Measurements from ENCODE around the gene VPS37C. TPM values are rescaled to one million over a fixed set of nuclear protein-coding genes. Genes with fewer than 3 reads are reported as not detected.
A peak's percentile ranks its signal among the peaks of the same experiment; 100 is the strongest.

The VPS37C gene
- total and polyA plus RNA-seq, 10 of the 15 experiments (the other 5 are each of a cell fraction or from before 2014, with no cell fraction given) = 0.39 to 16.5 (median 7.8) TPM

DNA sequence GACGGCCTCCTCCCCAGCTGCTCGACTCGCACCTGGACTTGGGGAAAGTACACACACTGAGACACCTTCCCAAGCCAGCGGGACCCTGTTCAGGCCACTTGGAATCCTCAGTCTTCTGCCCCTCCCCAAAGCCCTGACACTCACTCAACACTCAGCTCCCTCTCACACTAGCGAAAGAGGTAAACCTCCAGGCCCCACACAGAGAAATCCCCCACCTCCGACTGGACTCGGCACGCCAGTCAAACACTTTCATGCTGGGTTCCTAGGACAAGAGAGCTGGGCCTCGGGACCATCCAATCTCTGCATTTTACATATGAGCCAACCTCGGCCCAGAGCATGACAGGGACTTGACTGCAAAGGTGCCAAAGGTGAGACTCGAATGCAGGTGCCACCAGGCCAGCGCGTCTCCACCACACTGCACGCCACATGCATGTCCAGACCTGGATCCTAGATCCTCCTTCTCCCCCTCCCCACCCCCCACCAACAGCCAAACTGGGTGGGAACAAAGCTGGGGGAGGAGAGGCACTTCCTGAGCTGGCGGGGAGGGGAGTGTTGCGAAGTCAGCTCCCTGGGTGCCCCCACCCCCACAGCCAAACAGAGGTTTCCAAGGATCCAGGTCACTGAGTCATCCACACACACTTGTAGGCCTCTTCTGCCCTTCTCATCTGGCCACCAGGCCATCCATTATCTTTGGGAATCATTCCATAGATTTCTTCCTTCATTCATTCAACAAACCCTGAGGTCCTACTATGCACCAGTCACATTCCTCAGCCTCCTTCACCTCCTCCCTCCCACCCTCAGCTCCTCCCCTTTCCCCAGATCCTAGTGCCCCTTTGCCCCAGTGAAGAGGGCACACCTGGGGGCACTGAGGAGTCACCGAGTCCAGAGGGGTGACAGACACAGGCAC, 69.6 kb downstream of the VPS37C start:
- Histone ChIP-seq H3K4me3 (peak overlapping the region; percentile 64), H3K4me2 (ENCODE audit: control insufficient read depth, insufficient read depth) (peak overlapping the region; percentile 75), H3K36me3 (ENCODE audit: control insufficient read depth in 2 of 2, insufficient read depth in 2 of 2, low read length in 1 of 2) (no peaks in the 10 kb centered on the region; a peak in 1 of 4 replicates), H3K9me3 (replicated peaks; ENCODE audit: control insufficient read depth, insufficient read depth, low read length) (peaks cover 1% of the 10 kb centered on the region; the same call in 2 of the 3 replicates), H3K4me1 (ENCODE audit: control insufficient read depth, insufficient read depth, low read length) (peaks cover 34% of the 10 kb centered on the region), H3K9ac (ENCODE audit: control insufficient read depth, insufficient read depth, low read length) (peak overlapping the region; percentile 73), H3K79me2 (ENCODE audit: control insufficient read depth, insufficient read depth, low read length) (peaks cover 13% of the 10 kb centered on the region), H3K27me3 (replicated peaks in 1 of 2; ENCODE audit: control insufficient read depth in 2 of 2, insufficient read depth in 2 of 2, low read length in 1 of 2) (no peaks in the 10 kb centered on the region), H3K27ac (ENCODE audit: control insufficient read depth, insufficient read depth) (peak overlapping the region; percentile 69), H4K20me1 (ENCODE audit: control insufficient read depth, insufficient read depth) (no peaks in the 10 kb centered on the region), H2AFZ (ENCODE audit: control insufficient read depth, low read depth, low read length) (peak overlapping the region; percentile 15)
- ATAC-seq = peak; percentile 65
- intact Hi-C loops (cut with micrococcal nuclease; ENCODE audit: unreplicated experiment) = no loop called here
- RAD21 ChIA-PET (ENCODE audit: unreplicated experiment) = interaction anchor here (0.7 to 2.6 kb wide), 6 partner anchors 11 to 122 kb away, joined by 3 to 13 read pairs (median 4); no protein-coding TSS in a partner anchor
- CTCF ChIA-PET = interaction anchor here (0.9 to 1.6 kb wide), 4 partner anchors 21 to 95 kb away, joined by 3 to 5 read pairs (median 4); no protein-coding TSS in a partner anchor
- in situ Hi-C loops (cut with MboI) = no loop called here
- SMC1A ChIA-PET (ENCODE audit: uncharacterized antibody, unreplicated experiment) = interaction anchor here (1.0 to 5.1 kb wide), 6 partner anchors 18 to 121 kb away, joined by 3 to 25 read pairs (median 4); no protein-coding TSS in a partner anchor
- DNase-seq (ENCODE audit: low read depth, low spot score) = no peak
- FAIRE-seq = peak; percentile 57
- POLR2A ChIA-PET = interaction anchor here (0.6 to 1.3 kb wide), 9 partner anchors 10 to 706 kb away, joined by 3 to 4 read pairs (median 4); partner anchors contain the start of gene ZP1
- TSS peak; percentile 74 for BruUV-seq (replicated peaks)
- WGBS (ENCODE audit: insufficient coverage, insufficient replicate concordance, low lambda C conversion rate, missing lambda C conversion rate) = 52% methylated on average over 17 of the region's 17 CpGs
- TF ChIP-seq RFX5 (IDR thresholded peaks at IDR 0.05; ENCODE audit: low read depth, low read length) (no peak), WRNIP1 (IDR thresholded peaks at IDR 0.05; ENCODE audit: borderline replicate concordance, low read depth, low read length) (no peak), RBBP5 (conservative IDR thresholded peaks at IDR 0.05) (no peak), POU2F2 (IDR thresholded peaks at IDR 0.05; ENCODE audit: borderline replicate concordance, low read depth, low read length) (no peak; the same call in 2 of the 3 replicates), ZNF622 (IDR thresholded peaks at IDR 0.05) (no peak), MEF2B (IDR thresholded peaks at IDR 0.05; ENCODE audit: partially characterized antibody, poor library complexity, severe bottlenecking) (no peak), TCF12 (IDR thresholded peaks at IDR 0.05; ENCODE audit: low read depth, low read length) (0 out of 2 replicates have a peak, but pooled peaks have one; percentile 32), KLF5 (IDR thresholded peaks at IDR 0.05; ENCODE audit: partially characterized antibody) (no peak), BRCA1 (IDR thresholded peaks at IDR 0.05; ENCODE audit: low read depth, low read length) (no peak), MTA3 (IDR thresholded peaks at IDR 0.05; ENCODE audit: borderline replicate concordance, low read length) (no peak; the same call in 1 of the 2 replicates)
- TF ChIP-seq, protein P1, sequence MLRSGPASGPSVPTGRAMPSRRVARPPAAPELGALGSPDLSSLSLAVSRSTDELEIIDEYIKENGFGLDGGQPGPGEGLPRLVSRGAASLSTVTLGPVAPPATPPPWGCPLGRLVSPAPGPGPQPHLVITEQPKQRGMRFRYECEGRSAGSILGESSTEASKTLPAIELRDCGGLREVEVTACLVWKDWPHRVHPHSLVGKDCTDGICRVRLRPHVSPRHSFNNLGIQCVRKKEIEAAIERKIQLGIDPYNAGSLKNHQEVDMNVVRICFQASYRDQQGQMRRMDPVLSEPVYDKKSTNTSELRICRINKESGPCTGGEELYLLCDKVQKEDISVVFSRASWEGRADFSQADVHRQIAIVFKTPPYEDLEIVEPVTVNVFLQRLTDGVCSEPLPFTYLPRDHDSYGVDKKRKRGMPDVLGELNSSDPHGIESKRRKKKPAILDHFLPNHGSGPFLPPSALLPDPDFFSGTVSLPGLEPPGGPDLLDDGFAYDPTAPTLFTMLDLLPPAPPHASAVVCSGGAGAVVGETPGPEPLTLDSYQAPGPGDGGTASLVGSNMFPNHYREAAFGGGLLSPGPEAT (IDR thresholded peaks at IDR 0.05; ENCODE audit: low read depth) = peak; percentile 33; the same call in 1 of the 2 replicates
- TF ChIP-seq, protein P2, sequence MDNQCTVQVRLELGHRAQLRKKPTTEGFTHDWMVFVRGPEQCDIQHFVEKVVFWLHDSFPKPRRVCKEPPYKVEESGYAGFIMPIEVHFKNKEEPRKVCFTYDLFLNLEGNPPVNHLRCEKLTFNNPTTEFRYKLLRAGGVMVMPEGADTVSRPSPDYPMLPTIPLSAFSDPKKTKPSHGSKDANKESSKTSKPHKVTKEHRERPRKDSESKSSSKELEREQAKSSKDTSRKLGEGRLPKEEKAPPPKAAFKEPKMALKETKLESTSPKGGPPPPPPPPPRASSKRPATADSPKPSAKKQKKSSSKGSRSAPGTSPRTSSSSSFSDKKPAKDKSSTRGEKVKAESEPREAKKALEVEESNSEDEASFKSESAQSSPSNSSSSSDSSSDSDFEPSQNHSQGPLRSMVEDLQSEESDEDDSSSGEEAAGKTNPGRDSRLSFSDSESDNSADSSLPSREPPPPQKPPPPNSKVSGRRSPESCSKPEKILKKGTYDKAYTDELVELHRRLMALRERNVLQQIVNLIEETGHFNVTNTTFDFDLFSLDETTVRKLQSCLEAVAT (IDR thresholded peaks at IDR 0.05) = peak; percentile 65; the same call in 1 of the 2 replicates
- TF ChIP-seq, protein P3, sequence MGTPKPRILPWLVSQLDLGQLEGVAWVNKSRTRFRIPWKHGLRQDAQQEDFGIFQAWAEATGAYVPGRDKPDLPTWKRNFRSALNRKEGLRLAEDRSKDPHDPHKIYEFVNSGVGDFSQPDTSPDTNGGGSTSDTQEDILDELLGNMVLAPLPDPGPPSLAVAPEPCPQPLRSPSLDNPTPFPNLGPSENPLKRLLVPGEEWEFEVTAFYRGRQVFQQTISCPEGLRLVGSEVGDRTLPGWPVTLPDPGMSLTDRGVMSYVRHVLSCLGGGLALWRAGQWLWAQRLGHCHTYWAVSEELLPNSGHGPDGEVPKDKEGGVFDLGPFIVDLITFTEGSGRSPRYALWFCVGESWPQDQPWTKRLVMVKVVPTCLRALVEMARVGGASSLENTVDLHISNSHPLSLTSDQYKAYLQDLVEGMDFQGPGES (IDR thresholded peaks at IDR 0.05) = no peak
- TF ChIP-seq, protein P4, sequence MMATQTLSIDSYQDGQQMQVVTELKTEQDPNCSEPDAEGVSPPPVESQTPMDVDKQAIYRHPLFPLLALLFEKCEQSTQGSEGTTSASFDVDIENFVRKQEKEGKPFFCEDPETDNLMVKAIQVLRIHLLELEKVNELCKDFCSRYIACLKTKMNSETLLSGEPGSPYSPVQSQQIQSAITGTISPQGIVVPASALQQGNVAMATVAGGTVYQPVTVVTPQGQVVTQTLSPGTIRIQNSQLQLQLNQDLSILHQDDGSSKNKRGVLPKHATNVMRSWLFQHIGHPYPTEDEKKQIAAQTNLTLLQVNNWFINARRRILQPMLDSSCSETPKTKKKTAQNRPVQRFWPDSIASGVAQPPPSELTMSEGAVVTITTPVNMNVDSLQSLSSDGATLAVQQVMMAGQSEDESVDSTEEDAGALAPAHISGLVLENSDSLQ (IDR thresholded peaks at IDR 0.05) = peak; percentile 92
- TF ChIP-seq, protein P5, sequence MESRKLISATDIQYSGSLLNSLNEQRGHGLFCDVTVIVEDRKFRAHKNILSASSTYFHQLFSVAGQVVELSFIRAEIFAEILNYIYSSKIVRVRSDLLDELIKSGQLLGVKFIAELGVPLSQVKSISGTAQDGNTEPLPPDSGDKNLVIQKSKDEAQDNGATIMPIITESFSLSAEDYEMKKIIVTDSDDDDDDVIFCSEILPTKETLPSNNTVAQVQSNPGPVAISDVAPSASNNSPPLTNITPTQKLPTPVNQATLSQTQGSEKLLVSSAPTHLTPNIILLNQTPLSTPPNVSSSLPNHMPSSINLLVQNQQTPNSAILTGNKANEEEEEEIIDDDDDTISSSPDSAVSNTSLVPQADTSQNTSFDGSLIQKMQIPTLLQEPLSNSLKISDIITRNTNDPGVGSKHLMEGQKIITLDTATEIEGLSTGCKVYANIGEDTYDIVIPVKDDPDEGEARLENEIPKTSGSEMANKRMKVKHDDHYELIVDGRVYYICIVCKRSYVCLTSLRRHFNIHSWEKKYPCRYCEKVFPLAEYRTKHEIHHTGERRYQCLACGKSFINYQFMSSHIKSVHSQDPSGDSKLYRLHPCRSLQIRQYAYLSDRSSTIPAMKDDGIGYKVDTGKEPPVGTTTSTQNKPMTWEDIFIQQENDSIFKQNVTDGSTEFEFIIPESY (IDR thresholded peaks at IDR 0.05) = no peak

Measured in GM12878 (cell line).